Medulla oblongata (tissue), 1 donor: ENCODE measurements around the gene ITGAX.
"Not testable (repeated sequence)": the region's sequence is repeated elsewhere in the genome, so short reads cannot be mapped to it uniquely, and the experiment has no call there.

Experiments used
- DNase-seq: peaks from one replicate; pipeline ENCODE4 v3.0.0-alpha.2; 2015; ENCODE audit errors: extremely low spot score

Gene ITGAX

GRCh38 chr16:31410082-31410481 is 55.1 kb downstream of the ITGAX start:
- DNase-seq, result no peak

GRCh38 chr16:31411024-31411844 is 56.3 kb downstream of the ITGAX start:
- no peak for DNase-seq

GRCh38 chr16:31412750-31413149 is 57.8 kb downstream of the ITGAX start:
- DNase-seq, result no peak

GRCh38 chr16:31413381-31413780 is 58.4 kb downstream of the ITGAX start:
- no peak for DNase-seq

GRCh38 chr16:31413943-31414342 is 59.0 kb downstream of the ITGAX start:
- no peak for DNase-seq

GRCh38 chr16:31414706-31415105 is 59.7 kb downstream of the ITGAX start:
- DNase-seq, result no peak

GRCh38 chr16:31416371-31416770 is 61.4 kb downstream of the ITGAX start:
- no peak for DNase-seq

GRCh38 chr16:31417036-31417435 is 62.1 kb downstream of the ITGAX start:
- DNase-seq, result not testable (repeated sequence)

GRCh38 chr16:31417916-31418315 is 62.9 kb downstream of the ITGAX start:
- no peak for DNase-seq

- DNase-seq, result no peak
Observed at GRCh38 chr16:31420037-31420436, 65.1 kb downstream of the ITGAX start.

- DNase-seq, result no peak
Observed at GRCh38 chr16:31421587-31421986, 66.6 kb downstream of the ITGAX start.

- DNase-seq, result no peak
Observed at GRCh38 chr16:31423241-31423640, 68.3 kb downstream of the ITGAX start.

GRCh38 chr16:31423801-31424200 is 68.8 kb downstream of the ITGAX start:
- no peak for DNase-seq

- DNase-seq, result peak; percentile 71
Observed at GRCh38 chr16:31427441-31428278, 72.7 kb downstream of the ITGAX start.

- no peak for DNase-seq
Observed at GRCh38 chr16:31428279-31428597, 73.3 kb downstream of the ITGAX start, which contains the start of gene COX6A2. Gene COX6A2, minus strand, starts transcription at chr16:31428360. Its CDS starts 35 bp downstream, at chr16:31428325.

- no peak for DNase-seq
Observed at GRCh38 chr16:31428638-31429247, 73.8 kb downstream of the ITGAX start.

GRCh38 chr16:31429314-31429713 is 74.3 kb downstream of the ITGAX start:
- no peak for DNase-seq

GRCh38 chr16:31429796-31430195 is 74.8 kb downstream of the ITGAX start:
- no peak for DNase-seq

GRCh38 chr16:31430380-31431052 is 75.5 kb downstream of the ITGAX start:
- no peak for DNase-seq
